ENCODE results near the gene ARMC7. TPM values are rescaled to one million over a fixed set of nuclear protein-coding genes. Genes with fewer than 3 reads are reported as not detected.

Gene ARMC7
- total RNA-seq, 1 experiment from 2014 or later: 14.3 TPM

DNA sequence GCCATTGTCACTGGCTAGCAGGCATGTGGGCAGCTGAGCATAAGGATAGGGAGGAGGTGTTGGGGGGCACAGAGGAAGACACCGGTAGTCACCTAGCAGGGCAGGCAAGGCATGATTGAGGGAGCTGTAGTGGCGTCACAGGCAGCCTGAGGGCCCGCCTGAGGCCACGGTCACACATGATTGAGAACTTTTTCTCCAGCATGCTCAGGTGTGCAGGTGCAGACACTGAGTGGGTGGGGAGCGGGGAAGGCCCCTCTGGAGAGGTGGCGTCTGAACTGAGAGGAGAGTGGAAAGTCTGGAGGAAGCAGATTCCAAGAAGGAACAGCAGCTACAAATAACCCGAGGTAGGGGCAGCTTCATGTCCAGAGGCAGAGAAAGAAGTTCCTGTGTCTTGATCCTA is 10.9 kb upstream of the ARMC7 start:
- DNase-seq (ENCODE audit: extremely low read depth, low read depth): no peak

DNA sequence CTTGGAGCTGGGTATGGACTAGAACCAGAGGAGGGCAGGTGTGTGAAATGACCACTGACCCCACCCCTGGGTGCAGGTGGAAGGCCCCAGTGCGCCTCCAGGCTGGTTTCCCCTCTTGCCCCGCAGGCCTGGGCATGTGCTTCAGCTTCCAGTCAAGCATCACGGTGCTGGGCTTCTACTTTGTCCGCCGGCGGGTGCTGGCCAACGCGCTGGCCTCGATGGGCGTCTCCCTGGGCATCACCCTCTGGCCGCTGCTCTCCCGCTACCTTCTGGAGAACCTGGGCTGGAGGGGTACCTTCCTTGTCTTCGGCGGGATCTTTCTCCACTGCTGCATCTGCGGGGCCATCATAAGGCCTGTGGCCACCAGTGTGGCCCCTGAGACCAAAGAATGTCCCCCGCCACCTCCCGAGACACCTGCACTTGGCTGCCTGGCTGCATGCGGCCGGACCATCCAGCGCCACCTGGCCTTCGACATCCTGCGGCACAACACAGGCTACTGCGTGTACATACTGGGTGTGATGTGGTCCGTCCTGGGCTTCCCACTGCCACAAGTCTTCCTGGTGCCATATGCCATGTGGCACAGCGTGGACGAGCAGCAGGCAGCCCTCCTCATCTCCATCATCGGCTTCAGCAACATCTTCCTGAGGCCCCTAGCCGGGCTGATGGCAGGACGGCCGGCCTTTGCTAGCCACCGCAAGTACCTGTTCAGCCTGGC is 9.7 kb upstream of the ARMC7 start:
- no peak for DNase-seq (ENCODE audit: extremely low read depth, low read depth)

- no peak for DNase-seq (ENCODE audit: extremely low read depth, low read depth)
These were observed 7.4 kb upstream of the ARMC7 start for GRCh38 chr17:75102385-75102821.

DNA sequence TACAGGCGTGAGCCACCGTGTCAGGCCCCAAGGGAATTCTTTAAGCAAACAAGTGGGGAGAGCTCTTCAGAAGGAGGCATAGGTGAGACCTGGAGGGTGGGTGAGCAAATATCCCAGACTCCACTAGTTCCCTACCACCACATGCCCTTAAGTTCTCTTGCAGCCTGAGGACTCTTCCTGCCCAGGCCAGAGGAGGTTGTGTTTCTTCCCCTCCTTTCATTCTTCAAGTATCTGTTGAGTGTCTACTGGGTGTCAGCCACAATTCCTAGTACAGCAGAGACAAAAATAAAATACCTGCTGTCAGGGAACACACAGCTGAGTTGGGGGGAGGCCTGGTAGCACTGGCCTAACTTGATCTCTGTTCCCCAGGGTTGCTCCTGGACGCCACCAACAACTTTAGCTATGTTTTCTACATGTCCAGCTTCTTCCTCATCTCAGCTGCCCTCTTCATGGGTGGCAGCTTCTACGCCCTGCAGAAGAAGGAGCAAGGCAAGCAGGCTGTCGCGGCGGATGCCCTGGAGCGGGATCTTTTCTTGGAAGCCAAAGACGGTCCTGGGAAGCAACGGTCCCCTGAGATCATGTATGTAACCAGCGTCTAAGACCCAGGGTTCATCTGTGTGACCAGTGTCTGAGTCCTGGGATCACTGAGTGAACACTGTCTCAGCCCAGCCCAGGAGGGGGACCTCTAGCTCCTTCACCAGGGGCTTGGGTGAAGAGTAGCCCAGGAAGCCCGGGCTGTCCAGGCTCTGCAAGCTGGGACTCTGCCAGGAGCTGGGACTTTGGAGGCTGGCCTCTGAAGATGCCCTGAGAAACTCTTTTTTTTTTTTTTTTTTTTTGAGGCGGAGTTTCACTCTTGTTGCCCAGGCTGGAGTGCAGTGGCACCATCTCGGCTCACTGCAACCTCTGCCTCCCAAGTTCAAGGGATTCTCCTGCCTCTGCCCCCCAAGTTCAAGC is 5.9 kb upstream of the ARMC7 start:
- DNase-seq (ENCODE audit: extremely low read depth, low read depth): no peak

DNA sequence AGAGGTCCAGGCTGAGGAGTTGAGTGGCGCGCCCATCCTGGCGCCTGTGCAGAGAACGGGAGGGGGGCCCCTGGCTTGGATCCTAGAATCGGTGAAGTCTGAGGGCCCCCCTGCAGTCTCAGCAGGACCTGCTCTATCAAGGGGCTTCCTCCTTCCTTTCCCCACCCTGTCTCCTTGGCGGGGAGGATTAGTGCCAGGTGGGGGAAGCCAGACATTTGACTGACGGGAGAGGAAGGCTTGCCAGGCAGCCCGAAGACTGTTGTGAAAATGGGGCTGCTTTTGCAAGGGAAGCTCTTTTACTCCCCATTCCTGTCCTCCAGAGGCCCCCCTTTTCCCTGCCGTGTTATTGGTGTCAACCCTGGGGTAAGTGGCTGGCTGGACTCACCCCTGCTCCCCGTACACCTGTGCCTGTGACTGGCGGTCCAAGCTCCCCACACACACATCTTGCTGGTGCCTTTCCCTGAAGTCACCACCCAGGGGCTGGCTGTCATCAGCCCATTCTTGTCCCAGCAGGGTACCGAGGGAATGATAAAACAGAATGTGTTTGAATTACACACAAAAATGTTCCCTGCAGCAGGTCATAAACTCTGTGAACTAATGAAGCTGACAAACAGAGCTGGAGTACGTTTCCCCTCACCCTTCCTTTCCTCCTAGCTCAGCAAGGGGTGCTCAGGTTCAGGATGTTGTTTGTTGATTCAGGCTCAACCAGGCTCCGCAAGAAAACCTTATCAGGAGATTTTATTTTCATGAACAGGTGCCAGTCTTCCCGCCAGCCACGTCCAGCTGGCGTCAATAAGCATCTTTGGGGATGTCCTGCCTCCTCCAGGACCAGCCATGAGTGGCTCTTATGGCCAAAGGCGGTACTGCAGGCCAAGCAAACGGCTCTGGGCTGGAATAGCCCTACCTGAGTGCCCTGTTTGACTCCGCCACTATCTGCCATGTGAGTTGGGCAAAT is 4.4 kb upstream of the ARMC7 start:
- no peak for DNase-seq (ENCODE audit: extremely low read depth, low read depth)

GRCh38 chr17:75108193-75108592 is 1.6 kb upstream of the ARMC7 start:
- no peak for DNase-seq (ENCODE audit: extremely low read depth, low read depth)

DNA sequence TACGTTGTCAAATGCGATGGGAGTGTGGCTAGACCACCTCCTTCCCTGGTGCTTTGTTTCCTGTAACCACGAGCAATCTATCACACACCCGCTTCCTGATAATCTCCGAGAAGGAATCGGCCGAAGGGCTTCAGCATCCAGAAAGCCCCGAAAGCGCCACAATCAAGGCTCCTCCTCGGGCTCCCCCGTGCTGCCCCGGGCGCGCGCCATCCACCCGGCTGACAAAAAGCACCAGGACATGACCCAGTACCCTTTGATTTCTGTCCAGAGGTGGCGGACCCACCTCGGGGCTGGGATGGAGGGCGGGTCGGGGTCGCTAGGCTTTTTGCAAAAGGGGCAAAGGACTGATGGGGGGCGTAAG is 743 bp upstream of the ARMC7 start:
- no peak for DNase-seq (ENCODE audit: extremely low read depth, low read depth)

- DNase-seq (ENCODE audit: extremely low read depth, low read depth): no peak
These were observed 617 bp downstream of the ARMC7 start for GRCh38 chr17:75110234-75110937.

DNA sequence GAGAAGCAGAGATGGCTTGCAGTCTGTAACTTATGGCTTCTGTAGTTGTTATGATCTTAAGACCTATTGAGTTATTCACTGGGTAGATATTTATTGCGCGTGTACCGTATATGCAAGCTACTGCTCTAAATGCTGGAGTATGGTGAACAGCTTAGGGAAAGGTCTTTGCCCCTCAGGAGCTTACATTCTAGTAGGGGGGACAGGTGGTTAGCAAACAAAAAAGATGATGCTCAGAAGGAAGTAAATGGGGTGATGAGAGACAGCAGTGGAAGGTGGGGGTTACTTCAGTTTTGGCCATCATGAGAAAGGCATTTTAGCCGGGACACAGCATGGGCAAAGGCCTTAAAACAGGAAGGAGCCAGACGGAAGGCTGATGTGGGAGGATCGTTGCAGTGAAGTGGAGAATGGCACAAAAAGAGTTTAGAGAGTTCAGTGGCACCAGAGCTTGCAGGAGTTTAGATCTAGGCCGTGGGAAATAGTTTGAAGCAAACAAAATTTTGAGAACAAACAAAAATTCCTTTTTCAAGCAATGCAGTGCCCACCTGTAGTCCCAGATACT is 2.1 kb downstream of the ARMC7 start:
- no peak for DNase-seq (ENCODE audit: extremely low read depth, low read depth)

- DNase-seq (ENCODE audit: extremely low read depth, low read depth): peak; percentile 85
These were observed 4.2 kb downstream of the ARMC7 start for GRCh38 chr17:75113798-75114551.

- DNase-seq (ENCODE audit: extremely low read depth, low read depth): no peak
These were observed 5.0 kb downstream of the ARMC7 start for GRCh38 chr17:75114552-75115314.

DNA sequence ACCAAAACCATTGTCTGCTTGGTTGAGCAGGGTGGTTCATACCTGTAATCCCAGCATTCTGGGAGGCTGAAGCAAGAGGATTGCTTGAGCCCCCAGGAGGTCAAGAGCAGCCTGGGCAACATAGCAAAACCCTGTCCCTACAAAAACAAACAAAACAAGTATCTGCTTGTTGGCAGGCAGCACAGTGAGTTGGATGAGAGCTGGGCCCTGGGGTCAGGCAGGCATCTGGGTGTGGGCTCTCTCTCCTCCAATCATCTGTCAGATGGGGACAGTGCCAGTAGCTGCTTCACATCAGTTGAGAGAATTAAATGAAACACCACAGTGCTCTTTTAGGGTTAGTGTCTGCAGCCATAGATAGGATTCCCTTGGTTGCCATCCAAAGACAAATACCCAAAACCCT is 5.8 kb downstream of the ARMC7 start:
- DNase-seq (ENCODE audit: extremely low read depth, low read depth): no peak

- no peak for DNase-seq (ENCODE audit: extremely low read depth, low read depth)
These were observed 7.0 kb downstream of the ARMC7 start for GRCh38 chr17:75116737-75117136.

DNA sequence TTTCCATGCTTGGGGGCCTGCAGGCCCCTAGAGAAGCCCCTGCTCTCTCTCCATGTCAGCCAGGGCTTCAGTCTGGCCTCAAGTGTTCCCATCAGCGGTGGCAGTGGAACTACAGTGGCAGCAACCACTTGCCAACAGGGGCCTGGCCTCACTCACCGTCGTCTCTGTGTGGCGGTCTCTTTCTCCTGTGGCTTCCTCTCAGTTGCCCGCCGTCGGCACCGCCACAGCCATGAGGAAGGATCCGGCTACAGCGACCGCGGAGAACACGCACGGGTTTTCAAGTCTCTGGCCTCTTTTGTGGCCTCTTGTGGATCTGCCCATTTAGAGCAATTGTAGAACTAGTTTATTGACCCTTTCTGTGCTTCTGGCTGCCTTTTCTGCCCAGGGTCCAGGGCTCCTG is 8.5 kb downstream of the ARMC7 start:
- DNase-seq (ENCODE audit: extremely low read depth, low read depth): no peak

DNA sequence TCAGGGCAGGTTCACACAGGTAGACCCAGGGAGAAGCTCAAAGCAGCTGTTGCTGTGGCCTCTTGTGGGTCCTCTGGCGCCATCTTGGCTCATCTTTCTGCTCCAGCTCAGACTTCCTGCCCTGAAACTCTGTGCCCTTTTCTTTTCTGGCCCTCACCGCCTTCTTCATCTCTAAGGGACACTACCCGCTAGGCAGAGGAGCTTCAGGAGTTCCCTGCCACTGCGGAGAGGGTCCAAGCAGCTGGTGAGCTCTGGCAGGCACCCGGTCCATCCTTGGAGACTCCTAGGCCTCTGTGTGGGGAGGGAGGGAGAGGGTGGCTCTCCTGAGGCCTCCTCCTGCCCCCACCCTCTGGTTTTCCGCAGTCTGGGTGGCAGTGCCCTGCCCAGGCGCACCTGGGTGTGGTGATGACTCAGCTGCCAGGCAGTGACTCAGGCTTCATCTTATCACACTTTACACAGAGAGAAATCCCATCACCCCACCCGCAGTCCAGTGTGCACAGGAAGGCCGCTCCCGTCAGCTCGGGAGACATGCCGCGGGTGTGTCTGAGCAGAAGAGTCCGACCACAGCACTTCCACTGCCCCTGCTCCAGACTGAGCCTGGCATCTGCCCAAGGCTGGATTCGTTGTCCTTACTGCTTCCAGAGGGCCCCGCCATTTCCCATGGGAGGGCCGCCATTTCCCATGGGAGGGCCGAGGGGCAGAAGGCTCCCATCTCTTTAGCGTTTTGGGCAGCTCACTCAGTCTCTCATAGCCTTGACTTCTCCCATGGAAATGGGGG is 14.5 kb downstream of the ARMC7 start:
- DNase-seq (ENCODE audit: extremely low read depth, low read depth): peak; percentile 99

DNA sequence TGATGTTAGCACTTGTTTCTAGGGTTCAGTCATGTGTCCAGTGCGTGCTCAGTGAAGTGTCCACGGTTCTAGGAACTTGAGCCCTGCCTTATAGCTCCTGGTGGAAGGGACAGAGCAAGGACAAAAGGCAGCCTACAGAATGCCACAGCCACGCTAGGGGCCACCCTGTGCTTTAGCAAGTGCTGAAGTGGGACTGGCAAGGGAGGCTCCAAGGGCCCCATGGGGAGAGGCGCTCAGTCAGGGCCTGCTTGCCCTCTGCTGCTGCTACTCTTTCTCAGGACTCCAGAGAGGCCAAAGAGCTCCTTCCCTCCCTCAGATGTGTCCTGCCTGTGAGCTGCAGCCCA is 15.0 kb downstream of the ARMC7 start:
- no peak for DNase-seq (ENCODE audit: extremely low read depth, low read depth)

- DNase-seq (ENCODE audit: extremely low read depth, low read depth): no peak
These were observed 16.2 kb downstream of the ARMC7 start for GRCh38 chr17:75125984-75126383.

- DNase-seq (ENCODE audit: extremely low read depth, low read depth): no peak
These were observed 17.2 kb downstream of the ARMC7 start for GRCh38 chr17:75126954-75127353.
